Right atrium auricular region (tissue), 2 donors: Measurements from ENCODE around the gene HIBADH. TPM values are rescaled to one million over a fixed set of nuclear protein-coding genes. Genes with fewer than 3 reads are reported as not detected.

Experiments
- DNase-seq: peaks from one replicate; pipeline ENCODE4 v3.0.0-alpha.2; 2019; ENCODE audit warnings: low spot score
- H3K27ac ChIP-seq, 2 donors: fragments of 200-600 bp; sonication (generic); 1 replicate in 1 of 2; 2 replicates in 1 of 2; pipeline ENCODE4 v1.5.1; 2016 to 2019
- H3K27me3 ChIP-seq, 2 donors: fragments of 200-600 bp; sonication (generic); one replicate each; pipeline versions ENCODE4 v1.5.1 to v1.6.0; 2017 to 2019
- H3K36me3 ChIP-seq: fragments of 200-600 bp; sonication (generic); one replicate; pipeline ENCODE4 v1.5.1; 2016
- H3K4me1 ChIP-seq, 2 donors: fragments of 200-600 bp; sonication (generic); one replicate each; pipeline versions ENCODE4 v1.5.1 to v1.6.0; 2017 to 2019
- H3K4me3 ChIP-seq, 2 donors: fragments of 200-600 bp; sonication (generic); 1 replicate in 1 of 2; 2 replicates in 1 of 2; pipeline ENCODE4 v1.5.1; 2017 to 2019; ENCODE audit warnings: mild to moderate bottlenecking in 1 of 2, moderate library complexity in 1 of 2
- H3K9me3 ChIP-seq, 2 donors: fragments of 200-600 bp; sonication (generic); one replicate each; pipeline ENCODE4 v1.5.1; 2019
- total RNA-seq, 2 donors: library from RNA; depleted of rRNA; stranded (reverse); fragments of >200 nt; gene quantifications; one replicate each; pipeline ENCODE4 v1.1.0, GENCODE V29; 2016
- TF ChIP-seq, protein P1 (sequence below), 2 donors: fragments of 200-600 bp; sonication (generic); IDR thresholded peaks; one replicate each; pipeline ENCODE4 v1.5.1; 2019; ENCODE audit warnings: antibody characterized with exemption in 2 of 2

Gene HIBADH
- total RNA-seq, 2 donors from 2014 or later, result 42.0 to 95.0 TPM

DNA sequence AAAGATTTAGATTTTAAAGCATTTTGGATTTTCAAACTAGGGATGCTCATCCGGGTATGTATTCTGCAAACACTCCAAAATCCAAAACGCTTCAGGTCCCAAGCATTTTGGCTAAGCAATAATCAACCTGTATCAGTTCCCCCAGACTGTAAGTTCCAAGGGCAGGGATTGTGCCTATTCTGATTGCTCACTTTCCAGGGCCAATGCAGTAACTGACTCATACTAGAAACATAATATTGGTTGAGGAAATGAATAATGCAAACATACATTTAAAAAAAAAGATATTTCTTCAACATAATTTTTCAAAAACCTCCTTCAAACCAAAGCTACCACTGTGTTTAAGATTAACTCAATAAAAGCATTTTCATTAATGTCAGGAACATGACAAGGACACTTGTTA is 69.5 kb downstream of the HIBADH start:
- Histone ChIP-seq H3K36me3 (no peaks in the 10 kb centered on the region), H3K27me3 (no peaks in the 10 kb centered on the region), H3K4me3 (no peak overlapping the region), H3K4me1 (no peaks in the 10 kb centered on the region), H3K27ac (no peak overlapping the region), H3K9me3 (no peaks in the 10 kb centered on the region)
- DNase-seq, result no peak
- TF ChIP-seq, protein P1, sequence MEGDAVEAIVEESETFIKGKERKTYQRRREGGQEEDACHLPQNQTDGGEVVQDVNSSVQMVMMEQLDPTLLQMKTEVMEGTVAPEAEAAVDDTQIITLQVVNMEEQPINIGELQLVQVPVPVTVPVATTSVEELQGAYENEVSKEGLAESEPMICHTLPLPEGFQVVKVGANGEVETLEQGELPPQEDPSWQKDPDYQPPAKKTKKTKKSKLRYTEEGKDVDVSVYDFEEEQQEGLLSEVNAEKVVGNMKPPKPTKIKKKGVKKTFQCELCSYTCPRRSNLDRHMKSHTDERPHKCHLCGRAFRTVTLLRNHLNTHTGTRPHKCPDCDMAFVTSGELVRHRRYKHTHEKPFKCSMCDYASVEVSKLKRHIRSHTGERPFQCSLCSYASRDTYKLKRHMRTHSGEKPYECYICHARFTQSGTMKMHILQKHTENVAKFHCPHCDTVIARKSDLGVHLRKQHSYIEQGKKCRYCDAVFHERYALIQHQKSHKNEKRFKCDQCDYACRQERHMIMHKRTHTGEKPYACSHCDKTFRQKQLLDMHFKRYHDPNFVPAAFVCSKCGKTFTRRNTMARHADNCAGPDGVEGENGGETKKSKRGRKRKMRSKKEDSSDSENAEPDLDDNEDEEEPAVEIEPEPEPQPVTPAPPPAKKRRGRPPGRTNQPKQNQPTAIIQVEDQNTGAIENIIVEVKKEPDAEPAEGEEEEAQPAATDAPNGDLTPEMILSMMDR (IDR thresholded peaks at IDR 0.05), result no peak

DNA sequence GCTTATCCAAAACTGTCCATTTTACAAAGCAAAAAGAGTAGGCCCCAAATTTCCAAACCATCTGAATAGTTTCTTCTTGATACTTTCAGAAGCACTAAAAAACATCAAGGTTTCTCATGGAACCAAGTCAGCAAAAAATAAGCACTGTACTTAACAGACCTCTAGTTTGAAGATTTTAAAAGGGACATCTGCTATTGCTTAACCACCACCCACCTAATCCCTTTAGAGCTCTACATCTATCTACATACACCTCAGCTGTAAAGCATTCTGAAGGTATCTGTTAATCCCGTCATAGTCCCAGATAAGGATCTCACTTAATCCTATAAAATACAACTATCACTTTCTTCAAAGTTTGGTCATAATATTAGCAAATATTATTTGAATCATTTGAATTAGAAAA is 72.3 kb downstream of the HIBADH start:
- no peak overlapping the region for H3K27ac ChIP-seq
- H3K4me1 ChIP-seq, result no peaks in the 10 kb centered on the region
- no peak for DNase-seq
- TF ChIP-seq, protein P1 (IDR thresholded peaks at IDR 0.05), result no peak
- H3K9me3 ChIP-seq, result no peaks in the 10 kb centered on the region
- H3K36me3 ChIP-seq, result no peaks in the 10 kb centered on the region
- no peaks in the 10 kb centered on the region for H3K27me3 ChIP-seq
- H3K4me3 ChIP-seq, result no peak overlapping the region

DNA sequence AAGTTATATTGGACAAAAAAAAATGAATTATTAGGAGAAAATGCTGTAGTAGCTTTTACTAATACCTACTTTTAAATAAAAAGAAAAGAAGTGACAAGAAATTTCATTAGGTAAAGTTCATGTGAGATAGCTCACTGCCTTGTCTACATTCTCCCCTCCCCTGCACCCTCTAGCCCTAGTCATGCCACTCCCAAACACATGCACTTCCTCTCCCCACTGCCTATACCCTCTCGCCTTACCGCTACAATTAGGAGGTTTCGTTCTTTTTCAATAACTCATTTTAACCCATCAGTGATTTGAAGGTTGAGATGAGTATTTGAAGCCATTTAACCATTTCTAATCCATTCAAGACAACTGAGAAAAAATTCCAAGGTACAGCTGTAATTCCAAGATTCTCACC is 75.3 kb downstream of the HIBADH start:
- H3K9me3 ChIP-seq, result no peaks in the 10 kb centered on the region
- H3K27ac ChIP-seq, result no peak overlapping the region
- H3K27me3 ChIP-seq, result no peaks in the 10 kb centered on the region
- no peak overlapping the region for H3K4me3 ChIP-seq
- no peaks in the 10 kb centered on the region for H3K36me3 ChIP-seq
- no peak for DNase-seq
- H3K4me1 ChIP-seq, result no peaks in the 10 kb centered on the region
- TF ChIP-seq, protein P1 (IDR thresholded peaks at IDR 0.05), result no peak

DNA sequence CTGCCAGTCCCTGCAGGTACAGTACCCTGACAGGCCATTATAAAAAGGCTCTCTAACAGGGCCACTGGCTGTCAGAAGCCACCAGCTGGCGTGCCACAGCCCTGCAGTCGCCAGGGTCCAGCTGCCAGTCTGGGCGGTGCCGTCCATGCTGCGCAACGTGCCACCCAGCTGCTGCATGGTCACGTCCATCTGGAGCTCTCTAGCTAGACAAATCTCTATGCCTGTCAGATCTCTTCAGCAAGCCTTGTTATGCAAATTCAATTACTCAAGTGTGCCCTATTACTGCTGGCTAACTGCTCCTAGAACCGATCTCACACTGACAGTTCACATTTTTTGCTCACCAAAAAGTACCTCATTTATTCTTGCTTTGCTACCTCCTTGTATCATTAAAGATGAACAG is 75.9 kb downstream of the HIBADH start:
- TF ChIP-seq, protein P1 (IDR thresholded peaks at IDR 0.05), result no peak
- no peak for DNase-seq
- no peaks in the 10 kb centered on the region for H3K9me3 ChIP-seq
- H3K27me3 ChIP-seq, result no peaks in the 10 kb centered on the region
- no peak overlapping the region for H3K27ac ChIP-seq
- H3K36me3 ChIP-seq, result no peaks in the 10 kb centered on the region
- no peak overlapping the region for H3K4me3 ChIP-seq
- H3K4me1 ChIP-seq, result no peaks in the 10 kb centered on the region

DNA sequence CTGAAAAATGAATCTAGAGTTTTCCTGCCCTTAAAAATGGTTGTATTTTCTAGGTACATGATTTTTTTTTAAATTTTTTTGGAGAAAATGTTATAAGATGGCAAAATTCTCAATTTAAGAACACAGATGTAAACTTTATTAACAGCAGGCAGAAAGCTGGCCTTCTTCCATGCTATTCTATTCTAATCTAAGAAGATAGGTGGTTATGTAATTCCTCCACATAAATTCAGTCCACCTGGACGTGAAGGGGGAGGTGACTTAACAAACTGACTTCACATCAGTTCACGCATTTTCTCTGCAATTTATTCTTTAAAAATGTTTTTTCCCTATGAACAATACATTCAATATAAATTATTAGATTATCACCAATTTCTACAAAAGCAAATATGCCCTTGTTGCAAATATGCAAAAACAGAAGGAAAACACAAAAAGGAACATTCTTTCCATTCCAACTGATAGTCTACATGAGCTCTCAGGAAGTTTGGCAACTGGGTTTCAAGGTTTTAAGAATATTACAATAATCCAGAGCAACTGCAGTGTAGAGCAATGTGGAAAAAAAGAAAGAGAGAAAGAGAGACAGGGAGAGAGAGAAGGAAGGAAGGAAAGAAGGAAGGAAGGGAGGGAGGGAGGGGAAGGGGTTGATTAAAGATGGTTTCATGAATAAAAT is 76.8 kb downstream of the HIBADH start:
- Histone ChIP-seq H3K27ac (no peak overlapping the region), H3K36me3 (no peaks in the 10 kb centered on the region), H3K27me3 (no peaks in the 10 kb centered on the region), H3K9me3 (no peaks in the 10 kb centered on the region), H3K4me1 (no peaks in the 10 kb centered on the region), H3K4me3 (no peak overlapping the region)
- DNase-seq, result no peak
- TF ChIP-seq, protein P1 (IDR thresholded peaks at IDR 0.05), result no peak

DNA sequence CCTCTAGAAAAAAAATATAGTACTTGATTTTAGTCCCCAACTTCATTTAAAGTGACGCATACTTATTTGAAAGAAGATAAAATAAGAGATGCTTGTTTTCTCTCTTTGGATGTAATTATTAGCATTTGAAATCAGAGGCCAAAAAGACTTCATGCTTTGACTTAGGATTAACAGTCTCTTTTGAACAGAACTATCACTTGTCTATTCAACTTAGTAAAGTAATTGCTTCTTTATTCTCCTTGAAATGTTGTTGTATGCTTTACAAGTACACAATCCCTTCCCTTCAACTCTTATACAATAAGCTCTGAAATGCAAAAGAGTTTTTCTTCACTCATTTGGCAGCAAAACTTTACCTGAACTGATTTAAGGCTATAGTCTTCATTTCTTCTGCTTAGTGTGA is 80.8 kb downstream of the HIBADH start:
- H3K27ac ChIP-seq, result no peak overlapping the region
- no peaks in the 10 kb centered on the region for H3K36me3 ChIP-seq
- DNase-seq, result no peak
- H3K4me1 ChIP-seq, result no peaks in the 10 kb centered on the region
- H3K27me3 ChIP-seq, result no peaks in the 10 kb centered on the region
- TF ChIP-seq, protein P1 (IDR thresholded peaks at IDR 0.05), result no peak
- H3K4me3 ChIP-seq, result no peak overlapping the region
- no peaks in the 10 kb centered on the region for H3K9me3 ChIP-seq
